Measurements from ENCODE around the gene TRPV6. TPM values are rescaled to one million over a fixed set of nuclear protein-coding genes. Genes with fewer than 3 reads are reported as not detected.

Gene TRPV6
- total RNA-seq, 5 donors from 2014 or later (not counting 1 experiment from before 2014, with no cell fraction given) = not detected

- Histone ChIP-seq H3K4me3 (ENCODE audit: control insufficient read depth in 1 of 2, extremely low read depth in 1 of 2, low read length in 1 of 2) (no peak overlapping the region), H3K27ac (ENCODE audit: low read length) (no peak overlapping the region), H3K4me1 (ENCODE audit: control insufficient read depth in 1 of 2, extremely low read depth in 1 of 2, insufficient read depth in 2 of 2, low read length in 2 of 2) (peaks cover 0 to 2% of the 10 kb centered on the region in 2 experiments), H3K9me3 (no peaks in the 10 kb centered on the region), H3K36me3 (ENCODE audit: control insufficient read depth in 2 of 2, extremely low read depth in 1 of 2, insufficient read depth in 1 of 2, low read length in 1 of 2) (no peaks in the 10 kb centered on the region), H3K27me3 (replicated peaks in 1 of 2; ENCODE audit: control insufficient read depth in 2 of 2, extremely low read depth in 1 of 2, insufficient read depth in 2 of 2, low read length in 1 of 2) (peaks cover 0 to 12% of the 10 kb centered on the region in 2 experiments)
- DNase-seq = no peak
- ATAC-seq (replicated peaks in 1 of 4) = no peak
- ChIA-PET CTCF (no interaction called here), POLR2A (no interaction called here)
- H3K4me1 Mint-ChIP-seq = no peaks in the 10 kb centered on the region
- H3K27ac Mint-ChIP-seq = no peak overlapping the region
- peaks cover 2% of the 10 kb centered on the region for H3K36me3 Mint-ChIP-seq
- H3K9me3 Mint-ChIP-seq = no peaks in the 10 kb centered on the region
- no CpG with 5 or more reads among the region's 9 CpGs for whole genome bisulfite sequencing (ENCODE audit: insufficient coverage)
- H3K27me3 Mint-ChIP-seq = peaks cover 0 to 4% of the 10 kb centered on the region in 2 donors
- no peak overlapping the region for H3K4me3 Mint-ChIP-seq
These were observed 9.1 kb downstream of the TRPV6 start for GRCh38 chr7:142876236-142876960.

DNA sequence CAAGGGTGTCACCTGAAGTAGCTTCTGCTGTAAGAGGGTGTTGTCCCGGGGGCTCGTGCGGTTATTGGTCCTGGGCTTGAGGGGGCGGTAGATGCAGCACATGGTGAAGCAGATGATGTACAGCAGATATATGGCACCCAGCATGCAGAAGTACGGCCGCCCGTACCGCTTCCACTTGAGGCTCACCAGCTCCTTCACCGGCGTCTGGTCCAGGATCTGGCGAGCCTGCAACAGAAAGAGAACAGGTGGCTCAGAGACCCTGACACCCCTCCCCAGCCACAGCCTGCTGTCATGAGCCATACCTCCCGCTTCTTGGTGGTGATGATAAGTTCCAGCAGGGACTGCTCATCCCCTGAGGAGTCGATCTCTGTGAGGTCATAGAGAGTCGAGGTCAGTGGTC lies 10.1 kb downstream of the TRPV6 start:
- H3K4me1 ChIP-seq (ENCODE audit: control insufficient read depth in 1 of 2, extremely low read depth in 1 of 2, insufficient read depth in 2 of 2, low read length in 2 of 2) = no peaks in the 10 kb centered on the region
- Mint-ChIP-seq H3K36me3 (peaks cover 5% of the 10 kb centered on the region), H3K4me3 (no peak overlapping the region), H3K27ac (no peak overlapping the region), H3K4me1 (no peaks in the 10 kb centered on the region), H3K27me3 (peaks cover 0 to 2% of the 10 kb centered on the region in 2 donors), H3K9me3 (no peaks in the 10 kb centered on the region)
- H3K4me3 ChIP-seq (ENCODE audit: control insufficient read depth in 1 of 2, extremely low read depth in 1 of 2, low read length in 1 of 2) = no peak overlapping the region
- ChIA-PET POLR2A (no interaction called here), CTCF (no interaction called here)
- H3K27ac ChIP-seq (ENCODE audit: low read length) = no peak overlapping the region
- no peaks in the 10 kb centered on the region for H3K9me3 ChIP-seq
- H3K36me3 ChIP-seq (ENCODE audit: control insufficient read depth in 2 of 2, extremely low read depth in 1 of 2, insufficient read depth in 1 of 2, low read length in 1 of 2) = peaks cover 2 to 6% of the 10 kb centered on the region in 2 donors
- 84% methylated on average over 11 of the region's 14 CpGs for WGBS (ENCODE audit: insufficient coverage)
- H3K27me3 ChIP-seq (replicated peaks in 1 of 2; ENCODE audit: control insufficient read depth in 2 of 2, extremely low read depth in 1 of 2, insufficient read depth in 2 of 2, low read length in 1 of 2) = peaks cover 0 to 8% of the 10 kb centered on the region in 2 experiments
- no peak for DNase-seq
- no peak for ATAC-seq (replicated peaks in 1 of 4)

GRCh38 chr7:142874837-142875236 lies 10.7 kb downstream of the TRPV6 start:
- ATAC-seq (replicated peaks in 1 of 4) = no peak
- CTCF ChIA-PET = interaction anchor here in 1 of 2 donors (0.5 to 1.1 kb wide), 2 partner anchors 8 to 133 kb away, joined by 3 to 4 read pairs; no protein-coding TSS in a partner anchor
- no peak overlapping the region for H3K27ac Mint-ChIP-seq

GRCh38 chr7:142874409-142874808 lies 11.1 kb downstream of the TRPV6 start:
- WGBS (ENCODE audit: insufficient coverage) = 90% methylated on average over 7 of the region's 7 CpGs
- peaks cover 13% of the 10 kb centered on the region for H3K36me3 Mint-ChIP-seq
- CTCF ChIA-PET = interaction anchor here in 1 of 2 donors (0.5 to 1.1 kb wide), 2 partner anchors 8 to 133 kb away, joined by 3 to 4 read pairs; no protein-coding TSS in a partner anchor
- no peak for DNase-seq
- no peaks in the 10 kb centered on the region for H3K4me1 ChIP-seq (ENCODE audit: control insufficient read depth in 1 of 2, extremely low read depth in 1 of 2, insufficient read depth in 2 of 2, low read length in 2 of 2)
- H3K27me3 ChIP-seq (replicated peaks in 1 of 2; ENCODE audit: control insufficient read depth in 2 of 2, extremely low read depth in 1 of 2, insufficient read depth in 2 of 2, low read length in 1 of 2) = peaks cover 0 to 8% of the 10 kb centered on the region in 2 experiments
- H3K27me3 Mint-ChIP-seq = peaks cover 0 to 2% of the 10 kb centered on the region in 2 donors
- no peaks in the 10 kb centered on the region for H3K9me3 ChIP-seq
- no peak overlapping the region for H3K4me3 Mint-ChIP-seq
- no peak for ATAC-seq (replicated peaks in 1 of 4)
- H3K4me1 Mint-ChIP-seq = no peaks in the 10 kb centered on the region
- H3K27ac ChIP-seq (ENCODE audit: low read length) = no peak overlapping the region
- H3K9me3 Mint-ChIP-seq = no peaks in the 10 kb centered on the region
- H3K36me3 ChIP-seq (ENCODE audit: control insufficient read depth in 2 of 2, extremely low read depth in 1 of 2, insufficient read depth in 1 of 2, low read length in 1 of 2) = peaks cover 2 to 9% of the 10 kb centered on the region in 2 donors
- no peak overlapping the region for H3K27ac Mint-ChIP-seq
- POLR2A ChIA-PET = no interaction called here
- no peak overlapping the region for H3K4me3 ChIP-seq (ENCODE audit: control insufficient read depth in 1 of 2, extremely low read depth in 1 of 2, low read length in 1 of 2)

More at GRCh38 chr7:142874837-142875236, 10.7 kb downstream of the TRPV6 start:
- Mint-ChIP-seq H3K36me3 (peaks cover 8% of the 10 kb centered on the region), H3K27me3 (peaks cover 0 to 2% of the 10 kb centered on the region in 2 donors), H3K4me1 (no peaks in the 10 kb centered on the region), H3K4me3 (no peak overlapping the region), H3K9me3 (no peaks in the 10 kb centered on the region)
- H3K27me3 ChIP-seq (replicated peaks in 1 of 2; ENCODE audit: control insufficient read depth in 2 of 2, extremely low read depth in 1 of 2, insufficient read depth in 2 of 2, low read length in 1 of 2) = peaks cover 0 to 8% of the 10 kb centered on the region in 2 experiments
- no peak overlapping the region for H3K4me3 ChIP-seq (ENCODE audit: control insufficient read depth in 1 of 2, extremely low read depth in 1 of 2, low read length in 1 of 2)
- 89% methylated on average over 3 of the region's 6 CpGs for WGBS (ENCODE audit: insufficient coverage)
- no peaks in the 10 kb centered on the region for H3K4me1 ChIP-seq (ENCODE audit: control insufficient read depth in 1 of 2, extremely low read depth in 1 of 2, insufficient read depth in 2 of 2, low read length in 2 of 2)
- no peak for DNase-seq
- POLR2A ChIA-PET = no interaction called here
- peaks cover 2 to 9% of the 10 kb centered on the region in 2 donors for H3K36me3 ChIP-seq (ENCODE audit: control insufficient read depth in 2 of 2, extremely low read depth in 1 of 2, insufficient read depth in 1 of 2, low read length in 1 of 2)
- H3K27ac ChIP-seq (ENCODE audit: low read length) = no peak overlapping the region
- no peaks in the 10 kb centered on the region for H3K9me3 ChIP-seq

- H3K27me3 ChIP-seq (replicated peaks in 1 of 2; ENCODE audit: control insufficient read depth in 2 of 2, extremely low read depth in 1 of 2, insufficient read depth in 2 of 2, low read length in 1 of 2) = peaks cover 0 to 8% of the 10 kb centered on the region in 2 experiments
- peaks cover 14% of the 10 kb centered on the region for H3K36me3 Mint-ChIP-seq
- H3K4me1 Mint-ChIP-seq = no peaks in the 10 kb centered on the region
- ATAC-seq (replicated peaks in 1 of 4) = no peak
- CTCF ChIA-PET = interaction anchor here (1.1 to 1.5 kb wide), 2 partner anchors 9 to 56 kb away, joined by 3 to 4 read pairs; no protein-coding TSS in a partner anchor
- H3K36me3 ChIP-seq (ENCODE audit: control insufficient read depth in 2 of 2, extremely low read depth in 1 of 2, insufficient read depth in 1 of 2, low read length in 1 of 2) = peaks cover 2 to 9% of the 10 kb centered on the region in 2 donors
- 70% methylated on average over 4 of the region's 5 CpGs for WGBS (ENCODE audit: insufficient coverage)
- H3K9me3 ChIP-seq = no peaks in the 10 kb centered on the region
- H3K4me3 ChIP-seq (ENCODE audit: control insufficient read depth in 1 of 2, extremely low read depth in 1 of 2, low read length in 1 of 2) = no peak overlapping the region
- H3K9me3 Mint-ChIP-seq = no peaks in the 10 kb centered on the region
- H3K27me3 Mint-ChIP-seq = peaks cover 0 to 2% of the 10 kb centered on the region in 2 donors
- H3K4me1 ChIP-seq (ENCODE audit: control insufficient read depth in 1 of 2, extremely low read depth in 1 of 2, insufficient read depth in 2 of 2, low read length in 2 of 2) = no peaks in the 10 kb centered on the region
- POLR2A ChIA-PET = no interaction called here
- H3K27ac Mint-ChIP-seq = no peak overlapping the region
- H3K27ac ChIP-seq (ENCODE audit: low read length) = no peak overlapping the region
- H3K4me3 Mint-ChIP-seq = no peak overlapping the region
- no peak for DNase-seq
These were observed 11.7 kb downstream of the TRPV6 start for GRCh38 chr7:142873871-142874270.

DNA sequence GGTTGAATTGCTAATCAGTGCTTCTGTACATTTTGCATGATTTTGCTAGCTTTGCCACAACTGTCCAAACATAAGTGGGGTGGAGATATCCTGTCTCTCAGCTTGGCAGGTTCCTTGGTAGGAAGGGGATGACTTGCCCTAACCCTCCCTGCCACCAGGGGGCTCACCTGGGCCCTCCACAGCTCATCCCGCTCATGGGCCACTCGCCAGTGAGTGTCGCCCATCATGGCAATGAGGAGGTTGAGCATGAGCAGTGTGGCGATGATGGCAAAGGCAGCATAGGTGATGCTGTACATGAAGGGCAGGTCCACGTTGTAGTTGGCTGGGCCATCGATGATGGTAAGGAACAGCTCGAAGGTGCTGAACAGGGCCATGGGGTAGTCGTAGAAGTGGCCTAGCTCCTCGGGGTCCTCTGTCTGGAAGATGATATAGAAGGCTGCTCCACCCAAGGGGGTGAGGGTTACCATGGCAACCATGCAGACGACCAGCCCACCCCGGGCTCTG lies 12.2 kb downstream of the TRPV6 start:
- CTCF ChIA-PET = interaction anchor here (0.6 to 1.7 kb wide), 4 partner anchors 12 to 1305 kb away, joined by 3 to 5 read pairs (median 4); no protein-coding TSS in a partner anchor
- WGBS (ENCODE audit: insufficient coverage) = 76% methylated on average over 8 of the region's 11 CpGs
- DNase-seq (peak in 5 of 35 experiments; percentile 16 to 37 (median 21)), ATAC-seq (replicated peaks in 1 of 4) (peak in 2 of 4 experiments; percentile 42 to 44)
- H3K4me3 ChIP-seq (ENCODE audit: control insufficient read depth in 1 of 2, extremely low read depth in 1 of 2, low read length in 1 of 2) = no peak overlapping the region
- no peaks in the 10 kb centered on the region for H3K4me1 ChIP-seq (ENCODE audit: control insufficient read depth in 1 of 2, extremely low read depth in 1 of 2, insufficient read depth in 2 of 2, low read length in 2 of 2)
- no peaks in the 10 kb centered on the region for H3K9me3 ChIP-seq
- no peak overlapping the region for H3K27ac ChIP-seq (ENCODE audit: low read length)
- Mint-ChIP-seq H3K27ac (no peak overlapping the region), H3K4me3 (no peak overlapping the region), H3K9me3 (no peaks in the 10 kb centered on the region), H3K36me3 (peaks cover 14% of the 10 kb centered on the region), H3K27me3 (peaks cover 0 to 2% of the 10 kb centered on the region in 2 donors), H3K4me1 (no peaks in the 10 kb centered on the region)
- peaks cover 4 to 9% of the 10 kb centered on the region in 2 donors for H3K36me3 ChIP-seq (ENCODE audit: control insufficient read depth in 2 of 2, extremely low read depth in 1 of 2, insufficient read depth in 1 of 2, low read length in 1 of 2)
- POLR2A ChIA-PET = no interaction called here
- H3K27me3 ChIP-seq (replicated peaks in 1 of 2; ENCODE audit: control insufficient read depth in 2 of 2, extremely low read depth in 1 of 2, insufficient read depth in 2 of 2, low read length in 1 of 2) = peaks cover 0 to 8% of the 10 kb centered on the region in 2 experiments

Measured in T-cell (primary cell).